HS-5 (cell line): Measurements from ENCODE around the gene IBTK.
"Not testable (repeated sequence)": the region's sequence is repeated elsewhere in the genome, so short reads cannot be mapped to it uniquely, and the experiment has no call there.

Experiments
- DNase-seq: peaks from one replicate; pipeline ENCODE4 v3.0.0-alpha.2; 2012; ENCODE audit warnings: low read depth

Gene IBTK, protein sequence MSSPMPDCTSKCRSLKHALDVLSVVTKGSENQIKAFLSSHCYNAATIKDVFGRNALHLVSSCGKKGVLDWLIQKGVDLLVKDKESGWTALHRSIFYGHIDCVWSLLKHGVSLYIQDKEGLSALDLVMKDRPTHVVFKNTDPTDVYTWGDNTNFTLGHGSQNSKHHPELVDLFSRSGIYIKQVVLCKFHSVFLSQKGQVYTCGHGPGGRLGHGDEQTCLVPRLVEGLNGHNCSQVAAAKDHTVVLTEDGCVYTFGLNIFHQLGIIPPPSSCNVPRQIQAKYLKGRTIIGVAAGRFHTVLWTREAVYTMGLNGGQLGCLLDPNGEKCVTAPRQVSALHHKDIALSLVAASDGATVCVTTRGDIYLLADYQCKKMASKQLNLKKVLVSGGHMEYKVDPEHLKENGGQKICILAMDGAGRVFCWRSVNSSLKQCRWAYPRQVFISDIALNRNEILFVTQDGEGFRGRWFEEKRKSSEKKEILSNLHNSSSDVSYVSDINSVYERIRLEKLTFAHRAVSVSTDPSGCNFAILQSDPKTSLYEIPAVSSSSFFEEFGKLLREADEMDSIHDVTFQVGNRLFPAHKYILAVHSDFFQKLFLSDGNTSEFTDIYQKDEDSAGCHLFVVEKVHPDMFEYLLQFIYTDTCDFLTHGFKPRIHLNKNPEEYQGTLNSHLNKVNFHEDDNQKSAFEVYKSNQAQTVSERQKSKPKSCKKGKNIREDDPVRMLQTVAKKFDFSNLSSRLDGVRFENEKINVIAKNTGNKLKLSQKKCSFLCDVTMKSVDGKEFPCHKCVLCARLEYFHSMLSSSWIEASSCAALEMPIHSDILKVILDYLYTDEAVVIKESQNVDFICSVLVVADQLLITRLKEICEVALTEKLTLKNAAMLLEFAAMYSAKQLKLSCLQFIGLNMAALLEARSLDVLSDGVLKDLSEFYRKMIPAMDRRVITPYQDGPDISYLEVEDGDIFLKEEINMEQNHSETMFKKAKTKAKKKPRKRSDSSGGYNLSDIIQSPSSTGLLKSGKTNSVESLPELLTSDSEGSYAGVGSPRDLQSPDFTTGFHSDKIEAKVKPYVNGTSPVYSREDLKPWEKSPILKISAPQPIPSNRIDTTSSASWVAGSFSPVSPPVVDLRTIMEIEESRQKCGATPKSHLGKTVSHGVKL (N-terminal part only)

DNA sequence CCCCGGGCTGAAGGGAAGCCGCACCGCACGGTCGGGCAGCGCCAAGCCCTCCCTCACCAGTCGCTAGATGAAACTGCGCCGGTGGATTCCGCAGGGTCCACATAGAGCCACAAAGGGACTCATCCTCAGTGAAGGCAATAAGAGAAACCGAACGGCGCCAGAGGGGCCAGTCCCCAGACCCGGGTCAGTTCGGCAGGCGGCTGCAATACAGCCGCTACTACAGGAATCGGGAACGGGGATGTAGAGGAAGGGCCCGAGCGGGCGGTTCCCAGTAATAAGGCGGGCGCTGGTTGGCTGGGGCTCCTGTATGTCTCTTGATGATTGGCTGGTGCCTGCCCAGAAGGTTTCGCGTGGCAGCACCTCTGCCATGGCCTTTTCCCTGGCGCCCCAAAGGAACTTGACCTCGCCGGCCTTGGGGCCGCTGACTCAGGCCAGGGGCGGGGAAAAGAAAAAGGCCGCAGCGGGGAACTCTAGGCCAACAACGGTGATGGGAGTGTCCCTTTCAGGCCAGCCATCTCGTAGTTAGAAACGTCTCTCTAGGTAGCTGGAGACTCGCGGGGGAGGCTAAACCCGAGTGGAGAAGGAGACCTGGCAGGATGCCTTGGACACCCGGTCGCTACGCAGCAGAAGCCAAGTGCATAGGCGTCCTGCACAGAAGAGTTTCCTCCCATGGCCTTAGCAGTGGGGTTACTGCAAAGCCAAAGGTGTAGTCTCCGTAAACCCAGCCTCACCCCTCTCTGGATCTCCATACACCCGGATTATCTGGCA, at the start of gene IBTK:
TSS of gene IBTK (minus strand) at position 240 of the 768 bp plus-strand sequence. CDS start 7,258 bp downstream, outside the sequence.
- peak; percentile 80 for DNase-seq

DNA sequence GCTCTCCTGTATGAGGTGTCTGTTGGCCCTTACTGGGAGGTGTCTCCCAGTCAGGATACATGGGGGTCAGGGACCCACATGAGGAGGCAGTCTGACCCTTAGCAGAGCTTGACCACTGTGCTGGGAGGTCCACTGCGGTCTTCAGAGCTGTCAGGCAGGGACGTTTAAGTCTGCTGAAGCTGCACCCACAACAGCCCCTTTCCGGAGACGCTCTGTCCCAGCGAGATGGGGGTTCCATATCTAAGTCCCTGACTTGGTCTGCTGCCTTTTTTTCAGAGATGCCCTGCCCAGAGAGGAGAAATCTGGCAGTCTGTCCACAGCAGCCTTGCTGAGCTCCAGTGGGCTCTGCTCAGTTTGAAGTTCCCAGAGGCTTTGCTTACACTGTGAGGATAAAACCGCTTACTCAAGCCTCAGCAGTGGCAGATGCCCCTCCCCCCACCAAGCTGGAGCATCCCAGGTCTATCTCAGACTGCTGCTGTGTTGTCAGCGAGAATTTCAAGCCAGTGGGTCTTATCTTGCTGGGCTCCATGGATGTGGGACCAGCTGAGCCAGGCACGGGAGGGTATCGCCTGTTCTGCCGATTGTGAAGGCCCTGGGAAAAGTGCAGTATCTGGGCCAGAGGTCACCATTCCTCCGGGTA, 36.3 kb upstream of the IBTK start:
- no peak for DNase-seq

DNA sequence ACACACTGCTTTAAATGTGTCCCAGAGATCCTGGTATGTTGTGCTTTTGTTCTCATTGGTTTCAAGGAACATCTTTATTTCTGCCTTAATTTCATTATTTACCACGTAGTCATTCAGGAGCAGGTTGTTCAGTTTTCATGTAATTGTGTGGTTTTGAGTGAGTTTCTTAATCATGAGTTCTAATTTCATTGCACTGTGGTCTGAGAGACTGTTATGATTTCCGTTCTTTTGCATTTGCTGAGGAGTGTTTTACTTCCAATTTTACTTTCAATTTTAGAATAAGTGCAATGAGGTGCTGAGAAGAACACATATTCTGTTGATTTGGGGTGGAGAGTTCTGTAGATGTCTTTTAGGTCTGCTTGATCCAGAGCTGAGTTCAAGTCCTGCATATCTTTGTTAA, 34.0 kb upstream of the IBTK start:
- DNase-seq = not testable (repeated sequence)

DNA sequence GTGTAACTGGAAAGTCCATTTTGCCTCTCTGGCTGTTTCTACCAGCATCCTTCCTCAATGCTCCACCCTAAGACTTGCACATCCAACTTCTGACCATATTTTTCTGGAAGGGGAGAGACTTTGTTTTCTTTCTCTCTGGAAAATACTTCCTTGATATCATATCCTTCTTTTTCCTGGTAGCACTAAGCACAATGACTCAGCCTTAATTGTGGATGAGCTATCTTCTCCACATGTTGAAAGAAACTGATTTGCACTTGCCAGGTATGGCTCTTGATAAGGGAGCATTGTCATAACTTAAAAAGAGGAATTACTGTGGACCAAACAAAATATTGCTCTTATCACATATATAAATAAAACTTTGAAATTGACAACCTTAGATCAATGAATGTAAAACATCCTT, 30.1 kb upstream of the IBTK start:
- DNase-seq = no peak

DNA sequence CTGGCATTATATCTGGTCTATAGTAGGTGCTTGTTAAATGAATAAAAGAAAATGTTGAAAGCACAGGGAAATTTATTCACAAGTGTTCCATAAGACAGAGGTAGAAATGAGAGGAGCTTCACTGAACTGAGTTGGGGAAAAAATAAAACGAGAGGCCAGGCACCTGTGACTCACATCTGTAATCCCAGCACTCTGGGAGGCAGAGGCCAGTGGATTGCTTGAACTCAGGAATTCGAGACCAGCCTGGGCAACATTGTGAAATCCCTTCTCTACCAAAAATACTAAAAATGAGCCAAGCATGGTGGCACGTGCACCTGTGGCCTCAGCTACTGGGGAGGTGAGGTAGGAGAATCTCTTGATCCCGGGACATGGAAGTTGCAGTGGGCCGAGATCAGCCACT, 28.1 kb upstream of the IBTK start:
- no peak for DNase-seq

DNA sequence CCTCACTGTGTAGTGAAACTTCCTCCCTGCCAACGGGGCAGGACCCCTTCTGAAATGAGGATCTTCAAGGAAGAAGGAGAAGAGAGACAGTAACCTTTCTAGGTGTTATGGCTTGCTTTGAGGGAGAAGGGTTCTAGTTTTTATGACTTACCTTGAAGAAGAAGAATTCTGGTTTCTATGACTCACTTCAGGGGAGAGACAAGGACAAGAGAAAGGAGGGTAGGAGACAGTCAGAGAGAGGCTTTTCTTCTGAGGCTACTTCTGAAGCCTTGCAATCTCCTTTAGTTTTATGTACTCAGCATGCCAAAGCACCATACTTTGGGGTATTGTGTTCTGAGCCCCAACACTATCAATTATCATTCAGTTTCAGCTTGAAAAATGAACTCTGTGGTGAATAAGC, 25.8 kb upstream of the IBTK start:
- DNase-seq = no peak

DNA sequence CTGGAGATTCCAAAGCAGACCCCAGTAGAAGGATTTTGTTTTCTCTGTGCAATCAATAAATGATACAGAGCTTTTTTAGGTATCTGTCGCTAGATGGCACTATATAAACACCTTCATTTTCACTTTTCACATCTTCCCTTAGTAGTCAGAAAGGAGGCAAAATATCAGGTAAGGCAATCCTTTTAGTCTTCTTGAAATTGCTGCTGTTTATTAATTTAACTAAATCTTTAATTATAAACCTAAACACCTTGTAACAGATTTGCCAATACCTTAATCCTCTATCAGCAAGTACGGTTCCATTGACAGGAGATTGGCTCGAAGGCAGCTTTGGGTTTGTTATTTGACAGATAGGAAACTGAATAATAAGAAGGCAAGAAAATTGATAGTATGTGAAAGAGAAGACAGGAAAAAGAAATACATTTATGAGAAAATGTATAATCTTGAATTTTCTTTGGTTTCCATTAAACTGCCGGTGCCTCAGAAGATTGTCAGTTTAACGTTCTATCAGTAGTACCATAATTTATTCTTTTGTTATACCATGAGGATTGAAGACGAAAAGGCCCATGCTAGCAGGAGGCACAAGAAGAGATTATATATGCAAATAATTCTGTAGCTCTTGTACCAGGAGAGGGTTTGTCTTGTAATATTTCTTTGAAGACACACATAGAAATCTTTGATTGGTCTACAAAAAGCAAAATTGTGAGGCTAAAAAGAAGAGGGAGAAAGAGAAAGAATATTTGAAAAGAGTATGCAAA, 23.5 kb upstream of the IBTK start:
- DNase-seq = no peak

DNA sequence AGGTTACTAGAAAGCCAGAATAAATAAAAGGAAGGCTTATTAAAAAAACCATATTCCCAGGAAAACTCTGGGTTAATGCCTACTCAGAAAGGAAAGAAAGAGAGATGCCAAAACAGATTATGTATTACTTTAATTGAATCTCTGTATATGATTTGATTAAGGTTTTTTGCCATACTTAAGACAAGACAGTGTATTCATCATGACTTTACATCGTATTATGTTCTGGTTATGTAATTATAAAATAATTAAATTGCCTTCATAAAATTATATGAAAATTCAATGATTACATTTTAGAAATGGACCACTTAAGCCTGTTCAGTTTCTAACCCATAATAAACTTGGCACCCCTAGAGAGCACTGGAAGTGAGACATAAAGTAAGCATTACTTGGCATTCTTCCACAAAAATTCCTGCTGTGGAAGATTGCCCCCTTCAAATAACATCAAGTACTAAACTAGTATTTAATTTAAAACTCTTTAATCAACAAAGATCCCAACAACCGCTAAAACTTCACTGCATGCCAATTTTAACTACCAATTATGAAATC, 20.8 kb upstream of the IBTK start:
- DNase-seq = no peak

DNA sequence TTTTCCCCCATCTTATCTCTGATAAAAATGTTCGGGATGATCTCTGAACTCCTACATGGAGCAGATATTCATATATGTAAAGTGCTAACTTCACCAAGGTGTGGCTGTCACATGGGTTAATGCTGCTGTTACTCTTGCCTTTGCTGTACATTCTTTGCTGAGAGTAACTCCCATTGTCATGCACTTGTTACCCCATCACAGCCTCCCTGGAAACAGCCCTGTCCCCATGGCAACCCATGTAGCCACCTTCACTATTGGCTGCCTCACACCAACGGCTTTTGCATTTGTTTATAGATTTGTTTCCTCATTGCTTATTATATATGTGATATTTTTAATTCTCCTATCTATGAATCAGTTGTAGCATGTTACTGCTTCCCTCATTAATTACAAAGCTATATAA, 17.3 kb upstream of the IBTK start:
- DNase-seq = no peak

DNA sequence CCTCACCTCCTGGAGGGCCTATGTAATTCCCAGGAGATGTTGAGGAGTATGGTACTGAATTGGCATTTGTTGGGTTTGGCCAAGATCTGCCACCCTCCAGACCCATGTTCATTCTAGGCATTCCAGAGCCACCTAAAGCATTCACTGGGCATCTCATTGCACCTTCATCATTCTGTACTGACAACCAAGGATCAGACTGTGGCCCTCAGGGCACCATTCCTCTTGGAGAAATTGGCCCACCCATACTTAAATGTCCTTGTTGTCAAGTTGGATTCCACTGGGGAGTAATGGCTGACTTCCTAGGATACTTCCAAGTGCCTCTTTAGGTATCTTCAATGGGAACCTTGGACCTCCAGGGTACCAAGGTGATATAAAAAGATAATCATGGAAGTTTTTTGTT, 16.8 kb upstream of the IBTK start:
- no peak for DNase-seq

DNA sequence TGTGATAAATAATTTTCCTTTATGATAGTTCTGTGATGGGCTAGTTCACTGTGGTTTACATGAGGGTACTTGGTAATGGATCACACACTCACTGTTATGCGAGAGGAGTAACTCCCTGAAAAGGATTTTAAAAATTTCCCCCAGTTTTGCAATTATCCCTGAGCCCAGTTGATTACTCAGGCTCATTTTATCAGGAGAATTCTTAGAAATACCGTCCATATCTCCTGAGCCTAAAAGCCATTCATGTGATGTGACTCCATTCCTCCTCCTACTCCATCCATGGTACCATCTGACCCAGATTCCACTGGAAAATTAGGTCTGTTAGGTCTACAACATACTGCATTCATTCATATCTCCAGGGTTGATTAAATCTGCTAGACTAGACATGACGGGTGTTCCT, 16.4 kb upstream of the IBTK start:
- DNase-seq = no peak

DNA sequence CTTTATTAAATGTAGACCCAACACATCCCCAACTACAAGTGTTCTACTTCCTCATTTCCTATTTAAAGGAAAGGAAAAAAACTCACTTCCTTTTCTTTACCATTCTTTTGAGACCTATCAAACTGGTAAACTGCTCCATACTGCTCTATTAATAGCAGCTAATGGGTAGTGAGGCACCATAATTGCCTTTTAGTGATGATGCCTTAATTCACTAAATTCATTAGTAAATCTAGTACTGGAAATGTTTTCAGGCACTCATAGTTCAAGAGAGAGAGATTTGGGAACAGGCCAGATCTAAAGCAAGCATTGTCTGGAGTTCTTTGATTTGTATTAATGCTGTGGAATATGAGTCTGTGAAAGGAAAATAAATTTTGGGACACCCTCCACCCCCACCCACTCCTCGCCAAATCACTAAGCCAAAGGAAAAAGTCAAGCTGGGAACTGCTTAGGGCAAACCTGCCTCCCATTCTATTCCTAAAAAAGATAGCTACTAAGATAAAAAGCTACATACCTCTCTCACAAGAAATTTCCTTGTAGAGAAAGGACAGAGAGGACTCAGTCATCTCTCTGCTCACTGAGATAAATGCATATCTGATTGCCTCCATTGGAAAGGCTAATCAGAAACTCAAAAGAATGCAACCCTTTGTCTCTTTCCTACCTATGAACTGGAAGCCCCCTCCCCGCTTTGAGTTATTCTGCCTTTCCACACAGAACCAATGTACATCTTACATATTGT, 13.6 kb upstream of the IBTK start:
- no peak for DNase-seq

DNA sequence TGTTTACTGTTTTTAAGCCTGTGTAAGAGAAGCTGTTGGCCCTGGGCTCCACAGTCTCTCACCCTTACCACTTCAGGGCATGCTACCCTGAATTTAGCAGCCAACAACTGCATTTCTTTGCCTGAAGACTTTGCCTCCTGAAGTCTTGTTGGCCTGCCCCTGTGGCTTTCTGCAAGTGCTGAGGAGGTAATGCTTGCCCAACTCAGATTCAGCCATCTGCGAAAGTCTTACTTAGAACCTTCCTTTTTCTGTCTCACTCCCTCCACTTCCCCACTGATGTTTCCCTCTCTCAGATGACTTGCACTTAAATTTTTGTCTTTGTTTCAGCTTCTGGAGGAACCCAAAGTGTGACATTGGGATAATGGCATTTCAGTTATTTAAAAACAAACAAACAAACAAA, 11.8 kb upstream of the IBTK start:
- no peak for DNase-seq

DNA sequence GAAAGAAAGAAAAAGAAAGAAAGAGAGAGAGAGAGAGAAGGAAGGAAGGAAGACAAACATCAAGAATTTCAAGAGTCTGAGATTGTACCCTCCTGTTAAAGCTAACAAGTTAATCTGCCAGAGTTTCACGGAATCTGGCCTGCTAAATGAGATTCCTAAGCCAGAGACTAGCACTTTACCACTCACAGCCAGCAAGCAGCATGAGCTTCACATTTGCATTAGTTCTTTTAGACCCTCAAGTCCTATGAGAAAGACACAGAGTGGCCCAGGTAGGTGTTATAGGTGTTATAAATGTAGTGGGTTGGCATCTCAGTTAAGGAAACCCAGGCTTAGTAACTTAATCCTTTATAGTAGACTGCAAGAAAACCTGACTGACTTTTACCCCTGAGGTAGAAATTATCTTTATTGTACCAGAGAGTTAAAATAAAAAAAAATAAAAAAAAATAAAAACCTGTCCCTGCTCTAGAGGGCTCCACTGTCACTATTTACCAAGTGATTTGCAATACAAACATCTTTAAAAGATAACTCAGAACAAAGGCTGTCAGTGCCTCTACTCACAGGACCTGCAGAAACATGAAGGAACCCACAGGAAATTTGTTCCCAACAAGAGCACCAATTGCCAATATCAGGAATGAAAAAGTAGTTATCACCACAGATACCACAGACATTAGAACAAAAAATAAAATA, 9.7 kb upstream of the IBTK start:
- no peak for DNase-seq

DNA sequence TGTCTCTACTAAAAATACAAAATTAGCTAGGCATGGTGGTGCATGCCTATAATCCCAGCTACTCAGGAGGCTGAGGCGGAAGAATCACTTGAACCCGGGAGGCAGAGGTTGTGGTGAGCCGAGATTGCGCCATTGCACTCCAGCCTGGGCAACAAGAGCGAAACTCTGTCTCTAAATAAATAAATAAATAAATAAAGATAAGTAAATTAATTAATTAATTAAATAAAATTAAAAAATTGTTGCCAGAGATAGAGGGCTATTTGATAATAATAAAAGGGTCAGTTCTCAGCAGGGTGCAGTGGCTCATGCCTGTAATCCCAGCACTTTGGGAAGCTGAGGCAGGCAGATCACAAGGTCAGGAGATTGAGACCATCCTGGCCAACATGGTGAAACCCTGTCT, 7.2 kb upstream of the IBTK start:
- not testable (repeated sequence) for DNase-seq

DNA sequence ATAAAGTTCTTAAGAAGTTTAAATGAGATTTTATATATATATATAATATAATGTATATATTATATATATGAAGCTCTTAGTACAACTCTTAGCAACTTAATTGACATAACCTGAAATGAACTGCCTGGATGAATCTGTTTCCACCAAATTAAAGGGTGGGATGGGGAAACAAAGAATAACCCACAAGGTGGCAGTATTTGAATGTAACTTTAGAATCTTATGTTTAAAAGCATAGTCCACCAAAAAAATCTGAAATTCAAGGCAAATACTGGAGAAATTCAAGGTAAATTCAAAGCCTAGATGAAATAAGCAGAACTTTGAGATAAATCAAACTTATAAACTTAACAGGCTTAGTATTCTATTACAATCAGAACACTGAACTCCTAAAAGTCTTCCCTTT, 4.4 kb upstream of the IBTK start:
- no peak for DNase-seq

DNA sequence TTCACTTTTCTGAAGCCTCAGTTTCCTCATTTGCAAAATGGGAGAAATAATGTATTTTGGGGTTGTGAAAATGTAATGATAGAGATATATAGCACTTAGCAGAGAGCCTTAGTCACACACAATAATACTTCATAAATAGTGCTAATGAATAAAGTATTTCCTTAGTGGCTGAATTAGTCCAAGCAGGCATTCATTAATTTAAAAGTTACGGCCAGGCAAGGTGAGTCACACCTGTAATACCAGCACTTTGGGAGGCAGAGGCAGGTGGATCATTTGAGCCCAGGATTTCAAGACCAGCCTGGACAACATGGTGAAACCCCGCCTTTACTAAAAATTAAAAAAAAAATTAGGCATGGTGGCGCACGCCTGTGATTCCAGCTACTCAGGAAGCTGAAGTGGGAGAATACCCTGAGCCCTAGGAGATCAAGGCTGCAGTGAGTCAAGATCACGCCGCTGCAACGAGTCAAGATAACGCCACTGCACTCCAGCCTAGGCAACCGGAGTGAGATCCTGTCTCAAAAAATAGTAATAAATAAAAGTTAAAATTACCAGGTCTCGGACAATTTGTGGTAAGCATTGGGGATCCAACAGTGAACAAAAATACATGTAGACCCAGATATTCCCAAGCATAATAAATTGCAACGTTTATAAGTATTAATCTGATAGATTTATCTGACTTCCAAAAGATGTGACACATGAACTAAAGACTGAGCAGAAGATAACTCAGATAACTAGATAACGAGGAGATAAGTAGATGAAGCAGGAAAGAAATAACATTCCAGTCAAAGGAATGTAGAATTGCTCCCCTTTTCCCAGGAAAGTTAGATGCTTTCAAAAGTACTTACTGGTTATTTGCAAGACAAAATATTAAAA, 2.1 kb upstream of the IBTK start:
- DNase-seq = no peak

DNA sequence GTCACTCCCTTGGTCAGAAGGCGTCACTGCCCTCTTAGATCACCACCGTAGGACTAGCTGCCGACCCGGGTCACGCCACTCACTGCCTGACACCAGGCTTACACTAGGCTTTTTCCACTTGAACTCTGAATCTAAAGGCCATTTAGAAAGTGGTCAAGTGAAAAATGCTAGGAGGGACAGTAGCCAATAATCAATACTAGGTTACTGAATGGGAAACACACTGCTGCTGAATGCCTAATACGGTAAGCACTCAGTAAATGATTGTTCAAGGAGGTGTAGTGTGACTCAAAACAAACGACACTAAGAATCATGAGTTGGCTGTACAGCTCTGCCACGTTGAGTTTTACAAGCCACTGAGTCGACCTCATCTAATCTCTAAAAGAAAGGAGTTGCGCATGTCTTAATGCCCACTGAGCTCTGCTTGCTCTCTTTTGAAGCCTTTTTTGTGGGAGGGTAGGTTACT, 760 bp upstream of the IBTK start:
- DNase-seq = peak; percentile 45
